Activated CD4-positive, alpha-beta T cell treated with anti-CD3 and anti-CD28 coated beads for 1 hour (primary cell): Measurements from ENCODE around the gene TTR.

Source experiments
- DNase-seq: peaks from one replicate; pipeline ENCODE4 v3.0.0-alpha.2; 2020

TTR gene

DNA sequence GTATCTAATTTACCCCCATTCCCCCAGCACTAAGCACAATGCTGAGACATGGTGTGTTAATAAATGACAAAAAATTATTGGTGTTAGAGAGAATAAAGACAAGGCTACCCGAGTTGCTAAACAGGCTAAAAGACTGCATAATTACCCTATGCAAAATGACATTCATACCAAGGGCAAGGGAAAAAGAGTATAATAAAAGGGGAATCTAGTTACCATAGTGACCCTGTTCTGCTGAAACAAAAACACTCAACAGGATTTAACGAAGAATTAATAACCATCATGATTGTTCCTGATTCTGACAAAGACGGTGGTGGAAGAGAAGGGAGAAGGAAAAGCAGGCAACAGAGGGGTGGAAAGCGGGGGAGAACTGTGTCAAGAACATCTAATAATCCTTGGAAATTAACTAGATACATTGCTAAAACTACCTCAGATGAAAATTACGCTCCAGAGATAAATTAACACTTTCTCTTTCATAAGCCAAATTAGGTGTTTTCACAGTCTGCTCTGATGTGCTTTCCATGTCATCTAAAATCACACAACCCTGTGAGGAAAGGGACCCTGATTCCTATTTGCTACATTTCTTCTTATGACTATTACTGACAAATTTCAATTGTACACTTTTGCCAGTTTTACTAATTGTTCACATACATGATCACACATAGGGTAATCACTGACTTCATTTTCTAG lies 25.5 kb downstream of the TTR start:
- no peak for DNase-seq

GRCh38 chr18:31618801-31619200 lies 27.1 kb downstream of the TTR start:
- DNase-seq: no peak

- DNase-seq: no peak
Observed at GRCh38 chr18:31619291-31619690, 27.6 kb downstream of the TTR start.

DNA sequence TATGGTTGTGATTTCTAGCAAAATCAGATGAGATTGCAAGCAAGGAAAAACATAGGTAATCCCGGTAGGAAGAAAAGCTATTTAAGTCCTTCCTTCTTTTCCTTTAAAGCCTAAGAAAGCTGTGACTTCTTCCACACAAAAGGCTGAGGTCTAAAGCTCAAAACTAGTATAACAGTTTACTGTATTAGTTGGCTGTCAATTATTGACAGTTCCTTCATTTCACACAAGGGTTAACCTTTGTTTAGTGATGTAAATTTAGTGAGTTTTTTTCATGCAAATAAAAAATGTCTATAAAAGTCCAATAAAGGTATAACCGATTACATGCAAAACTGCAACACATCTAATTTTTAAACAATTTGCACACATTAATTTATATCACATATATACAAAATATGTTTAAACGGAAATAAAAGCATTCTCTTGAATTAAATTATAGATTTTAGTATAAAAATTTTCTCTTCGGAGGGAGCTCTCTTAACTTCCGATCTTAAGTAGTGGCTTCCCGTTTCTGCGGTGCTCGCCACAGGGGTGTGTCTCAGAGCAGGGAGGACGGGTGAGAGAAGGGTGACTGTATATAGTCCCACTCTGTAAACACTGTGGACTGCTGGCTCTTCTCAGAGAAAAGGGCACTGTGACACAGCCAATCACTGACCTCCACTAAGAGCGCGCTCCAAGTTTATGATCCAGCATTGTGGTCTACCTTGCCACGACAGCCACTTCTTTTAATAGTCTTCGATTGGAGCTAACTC lies 33.4 kb downstream of the TTR start:
- no peak for DNase-seq

DNA sequence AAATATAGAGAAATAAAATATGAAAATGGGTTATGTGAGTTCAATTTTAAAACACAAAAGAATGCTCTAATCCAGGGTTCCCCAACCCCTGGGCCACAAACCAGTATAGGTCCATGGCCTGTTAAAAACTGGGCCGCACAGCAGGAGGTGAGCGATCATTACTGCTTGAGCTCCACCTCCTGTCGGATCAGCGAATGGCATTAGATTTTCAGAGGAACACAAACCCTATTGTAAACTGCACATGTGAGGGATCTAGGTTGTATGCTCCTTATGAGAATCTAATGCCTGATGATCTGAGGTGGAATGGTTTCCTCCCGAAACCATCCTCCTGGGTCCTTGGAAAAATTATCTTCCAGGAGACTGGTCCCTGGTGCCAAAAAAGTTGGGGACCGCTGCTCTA lies 34.7 kb downstream of the TTR start:
- no peak for DNase-seq

DNA sequence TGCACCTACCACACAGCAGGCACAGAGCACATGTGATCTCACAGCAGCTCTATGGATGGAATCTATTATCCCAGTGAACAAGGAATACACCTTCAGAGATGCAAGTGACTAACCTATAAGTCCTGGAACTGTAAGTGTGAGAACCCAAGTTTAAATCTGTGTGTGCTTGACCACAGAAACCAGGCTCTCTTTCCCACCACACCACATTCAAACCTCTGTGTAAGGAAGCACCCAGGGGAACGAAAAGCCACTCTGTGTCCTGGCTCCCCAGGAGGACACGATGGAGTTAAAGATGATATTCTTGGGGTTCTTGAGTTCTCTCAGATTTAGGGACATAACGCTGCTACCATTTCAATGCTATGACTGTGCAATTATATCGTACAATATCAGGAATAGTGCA lies 38.9 kb downstream of the TTR start:
- DNase-seq: no peak

DNA sequence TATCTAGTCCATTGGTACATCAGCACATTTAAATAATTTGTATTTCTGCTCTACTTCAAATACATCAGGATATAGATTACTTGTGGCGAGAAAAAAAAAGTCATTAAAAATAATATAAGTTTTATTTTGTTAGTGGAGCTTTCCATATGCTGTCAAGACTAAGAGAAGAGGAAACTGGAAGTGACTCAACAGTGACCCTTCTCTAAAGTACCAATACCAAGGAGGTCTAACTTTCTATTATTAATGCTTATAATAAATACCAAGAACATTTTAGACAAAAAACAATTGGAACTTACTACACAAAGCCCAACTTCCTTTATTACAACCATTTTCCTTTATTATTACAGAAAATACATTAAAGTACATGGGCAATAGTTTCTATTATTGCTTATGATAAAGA lies 39.8 kb downstream of the TTR start:
- DNase-seq: no peak

DNA sequence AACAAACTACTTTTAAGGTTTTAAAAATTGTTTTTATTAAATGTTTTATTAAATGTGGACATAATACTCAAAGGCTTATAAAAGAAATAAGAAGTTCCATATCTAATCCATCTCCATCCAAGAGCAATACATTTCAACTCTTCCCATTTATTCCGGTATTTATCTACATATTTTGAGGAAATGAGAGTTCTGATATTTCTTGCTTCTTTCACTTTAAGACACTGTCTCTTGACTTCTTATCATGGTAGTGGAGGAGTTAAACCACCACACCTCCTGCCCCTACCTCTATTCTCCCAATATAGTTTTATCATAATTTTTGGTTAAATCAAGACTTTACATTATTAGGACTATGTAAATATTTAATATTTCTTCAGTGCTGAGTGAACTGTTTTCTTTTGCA lies 40.7 kb downstream of the TTR start:
- no peak for DNase-seq

DNA sequence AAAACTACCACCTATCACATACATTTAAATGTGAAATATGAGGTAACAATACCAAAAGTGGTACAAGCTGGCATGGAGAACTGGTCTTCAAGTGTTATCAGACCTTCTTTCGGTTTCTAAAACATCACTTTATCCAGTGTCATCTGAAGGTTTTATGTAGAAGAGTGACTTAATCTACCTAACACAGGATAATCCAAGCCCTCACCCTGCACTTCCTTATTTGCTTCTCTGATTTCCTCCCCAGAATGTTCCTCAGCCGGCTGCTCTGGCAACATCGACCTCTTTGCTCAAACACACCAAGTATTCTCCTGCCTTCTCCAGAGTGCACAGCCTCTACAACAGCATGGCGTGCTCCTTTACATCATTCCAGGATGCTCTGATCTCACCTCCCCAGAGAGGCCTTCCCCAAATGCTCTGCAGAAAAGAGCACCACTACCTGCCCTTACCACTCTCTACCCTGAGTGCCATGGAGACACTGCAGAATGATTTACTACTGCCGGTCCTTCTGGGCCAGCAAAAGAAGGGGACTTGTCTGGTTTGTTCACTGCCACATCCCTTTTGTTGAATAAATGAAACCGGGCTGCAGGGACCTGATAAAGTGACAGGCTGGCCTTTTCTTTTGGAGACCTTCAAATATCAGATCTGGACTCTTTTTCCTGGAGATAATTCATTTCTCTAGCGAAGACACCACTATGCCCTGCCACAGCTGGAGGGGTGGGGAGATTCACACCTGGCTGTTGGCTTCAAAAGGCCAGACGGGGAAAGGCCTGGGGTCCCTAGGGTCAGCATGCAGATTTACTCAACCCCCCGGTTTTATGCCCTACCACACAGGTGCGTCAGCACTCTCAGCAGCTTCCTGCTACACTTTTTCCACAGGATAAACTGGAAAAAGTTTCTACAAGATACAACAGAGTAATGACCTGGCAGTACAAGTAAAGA lies 42.0 kb downstream of the TTR start:
- DNase-seq: no peak

DNA sequence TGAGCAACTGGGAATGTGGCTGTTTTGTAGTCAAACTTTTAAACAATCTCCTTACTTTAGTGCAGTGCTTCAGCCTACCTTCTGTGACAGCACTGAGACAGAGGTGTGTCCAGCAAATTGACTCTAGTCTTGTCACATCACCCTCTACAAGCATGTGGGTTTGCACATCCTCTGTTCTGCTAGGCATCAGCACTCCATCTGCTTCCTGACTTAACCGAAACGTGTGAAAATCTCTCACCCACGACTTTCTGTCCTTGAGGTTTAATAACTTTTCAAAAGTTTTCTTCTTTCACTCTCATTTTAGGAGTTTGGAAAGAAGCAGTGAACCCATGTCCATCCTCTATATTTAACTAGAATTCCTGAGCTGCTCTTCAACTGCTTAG lies 42.6 kb downstream of the TTR start:
- no peak for DNase-seq

- DNase-seq: no peak
Observed at GRCh38 chr18:31636387-31636786, 44.7 kb downstream of the TTR start.

DNA sequence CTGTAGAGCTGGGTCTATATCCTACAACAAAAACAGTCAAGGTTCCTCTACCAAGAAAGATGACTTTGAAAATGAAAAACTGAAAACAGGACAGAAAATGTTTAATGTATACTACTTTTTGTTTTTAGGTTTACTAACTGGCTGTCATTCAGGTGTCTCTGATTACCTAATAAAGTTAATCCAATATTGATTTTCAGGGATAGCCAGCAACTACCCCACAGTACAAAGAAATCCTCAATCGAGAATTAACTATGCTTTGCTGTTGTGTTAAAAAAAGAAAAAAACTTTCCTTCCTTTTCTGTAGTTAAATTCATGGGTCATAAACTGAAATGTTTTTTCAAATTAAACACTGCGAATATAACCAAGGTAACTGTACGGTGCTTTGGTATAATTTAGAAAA lies 45.8 kb downstream of the TTR start:
- DNase-seq: no peak

GRCh38 chr18:31643003-31643402 lies 51.3 kb downstream of the TTR start:
- no peak for DNase-seq

- DNase-seq: no peak
Observed at GRCh38 chr18:31645411-31645810, 53.7 kb downstream of the TTR start.

GRCh38 chr18:31646332-31647126 lies 54.9 kb downstream of the TTR start:
- DNase-seq: no peak

GRCh38 chr18:31647127-31647753 lies 55.6 kb downstream of the TTR start:
- DNase-seq: no peak
